ENCODE measurements around the gene GAS6. TPM values are rescaled to one million over a fixed set of nuclear protein-coding genes. Genes with fewer than 3 reads are reported as not detected.
"Not testable (repeated sequence)": the region's sequence is repeated elsewhere in the genome, so short reads cannot be mapped to it uniquely, and the experiment has no call there.

GAS6 gene
- total RNA-seq: 100 to 1,000 TPM; 129 to 299 (median 180) TPM

- Histone ChIP-seq H3K27me3 (peaks cover 0 to 12% (median 0%) of the 10 kb centered on the region in 4 donors), H3K4me1 (peaks cover 30 to 52% (median 34%) of the 10 kb centered on the region in 4 donors), H3K9me3 (no peaks in the 10 kb centered on the region), H3K36me3 (no peaks in the 10 kb centered on the region), H3K4me3 (peak within 1 kb of the TSS; percentile 80 to 86 (median 84)), H3K27ac (peak within 1 kb of the TSS; percentile 83 to 91 (median 88))
- peak in 1 of 2 donors; percentile 94 for DNase-seq
- TF ChIP-seq POLR2AphosphoS5 (IDR thresholded peaks at IDR 0.05): peak in 1 of 2 donors; percentile 39
- no peak for TF ChIP-seq POLR2A (IDR thresholded peaks at IDR 0.05)
- peak in 1 of 6 experiments; percentile 23 for TF ChIP-seq CTCF (IDR thresholded peaks at IDR 0.05)
- no peak for TF ChIP-seq EP300 (IDR thresholded peaks at IDR 0.05)
- ATAC-seq (ENCODE audit: low FRiP score in 2 of 2): peak in 1 of 2 donors; percentile 73
- 0% methylated on average over 34 to 84 of the region's 116 CpGs for WGBS, 2 donors
Observed at GRCh38 chr13:113863524-113864272, at the start of gene GAS6. TSS of gene GAS6 (minus strand) at chr13:113864076. CDS start at chr13:113863920, 156 bp downstream.

- DNase-seq, H3K27ac ChIP-seq: not testable (repeated sequence)
- 76 to 83% methylated on average over 8 of the region's 8 CpGs for WGBS, 2 donors
Observed at GRCh38 chr13:113913408-113913807, 49.5 kb upstream of the GAS6 start.

GRCh38 chr13:113912596-113912995 lies 48.7 kb upstream of the GAS6 start:
- ATAC-seq (ENCODE audit: low FRiP score in 2 of 2) (no peak), DNase-seq (no peak)
- no peak overlapping the region for H3K4me3 ChIP-seq
- no peak overlapping the region for H3K27ac ChIP-seq
- WGBS, 2 donors: 77% methylated on average over 3 of the region's 3 CpGs
- H3K27me3 ChIP-seq: no peaks in the 10 kb centered on the region
- H3K36me3 ChIP-seq: no peaks in the 10 kb centered on the region
- H3K4me1 ChIP-seq: no peaks in the 10 kb centered on the region
- H3K9me3 ChIP-seq: no peaks in the 10 kb centered on the region
- no peak for TF ChIP-seq POLR2A (IDR thresholded peaks at IDR 0.05)
- no peak for TF ChIP-seq EP300 (IDR thresholded peaks at IDR 0.05)
- TF ChIP-seq POLR2AphosphoS5 (IDR thresholded peaks at IDR 0.05): no peak
- no peak for TF ChIP-seq CTCF (IDR thresholded peaks at IDR 0.05)

More at GRCh38 chr13:113913408-113913807, 49.5 kb upstream of the GAS6 start:
- not testable (repeated sequence) for H3K27me3 ChIP-seq; H3K4me3 ChIP-seq; H3K9me3 ChIP-seq; H3K36me3 ChIP-seq; H3K4me1 ChIP-seq; ATAC-seq (ENCODE audit: low FRiP score in 2 of 2)

GRCh38 chr13:113907635-113908617 lies 44.0 kb upstream of the GAS6 start:
- no peak overlapping the region for H3K4me3 ChIP-seq
- ATAC-seq (ENCODE audit: low FRiP score in 2 of 2) (no peak), DNase-seq (peak in 1 of 2 donors; percentile 18)
- TF ChIP-seq EP300 (IDR thresholded peaks at IDR 0.05) (no peak), CTCF (IDR thresholded peaks at IDR 0.05) (no peak), POLR2AphosphoS5 (IDR thresholded peaks at IDR 0.05) (no peak), POLR2A (IDR thresholded peaks at IDR 0.05) (no peak)
- 52 to 66% methylated on average over 10 to 17 of the region's 17 CpGs for WGBS, 2 donors
- H3K27me3 ChIP-seq: no peaks in the 10 kb centered on the region
- H3K4me1 ChIP-seq: peaks cover 0 to 6% (median 0%) of the 10 kb centered on the region in 4 donors
- no peaks in the 10 kb centered on the region for H3K9me3 ChIP-seq
- no peak overlapping the region for H3K27ac ChIP-seq
- no peaks in the 10 kb centered on the region for H3K36me3 ChIP-seq

- no peak for ATAC-seq (ENCODE audit: low FRiP score in 2 of 2)
- WGBS, 2 donors: 71 to 72% methylated on average over 4 of the region's 4 CpGs
- no peak for TF ChIP-seq EP300 (IDR thresholded peaks at IDR 0.05)
- no peak for TF ChIP-seq POLR2A (IDR thresholded peaks at IDR 0.05)
- TF ChIP-seq CTCF (IDR thresholded peaks at IDR 0.05): no peak
- TF ChIP-seq POLR2AphosphoS5 (IDR thresholded peaks at IDR 0.05): no peak
Observed at GRCh38 chr13:113906571-113906970, 42.7 kb upstream of the GAS6 start.

More at GRCh38 chr13:113906571-113906970, 42.7 kb upstream of the GAS6 start:
- H3K9me3 ChIP-seq: no peaks in the 10 kb centered on the region
- H3K4me1 ChIP-seq: peaks cover 0 to 6% (median 0%) of the 10 kb centered on the region in 4 donors
- DNase-seq: peak; percentile 20 to 46
- no peak overlapping the region for H3K27ac ChIP-seq
- no peaks in the 10 kb centered on the region for H3K27me3 ChIP-seq
- H3K4me3 ChIP-seq: no peak overlapping the region
- no peaks in the 10 kb centered on the region for H3K36me3 ChIP-seq

Data from upper lobe of left lung (tissue), 6 donors.